Hepatocyte (in vitro differentiated cells): ENCODE measurements around the gene TMEM240. TPM values are rescaled to one million over a fixed set of nuclear protein-coding genes. Genes with fewer than 3 reads are reported as not detected.

Experiments
- DNase-seq: peaks from one replicate; pipeline ENCODE4 v3.0.0-alpha.2; 2016; ENCODE audit warnings: low spot score
- H2AFZ ChIP-seq: fragments of 200-600 bp; sonication (generic); 2 replicates; pipeline ENCODE4 v1.6.0; 2016; ENCODE audit warnings: antibody characterized with exemption, mild to moderate bottlenecking
- H3K27ac ChIP-seq: fragments of 200-600 bp; sonication (generic); 2 replicates; pipeline ENCODE4 v1.5.1; 2016; ENCODE audit warnings: mild to moderate bottlenecking
- H3K27me3 ChIP-seq: fragments of 200-600 bp; sonication (generic); 2 replicates; pipeline ENCODE4 v1.6.1; 2016
- H3K36me3 ChIP-seq: fragments of 200-600 bp; sonication (generic); replicated peaks from 2 replicates; pipeline ENCODE4 v1.5.1; 2016; ENCODE audit warnings: low read depth; ENCODE audit not compliant: insufficient read depth
- H3K4me1 ChIP-seq: fragments of 200-600 bp; sonication (generic); 2 replicates; pipeline ENCODE4 v1.5.1; 2016; ENCODE audit warnings: mild to moderate bottlenecking, moderate library complexity; ENCODE audit not compliant: insufficient read depth
- H3K4me2 ChIP-seq: fragments of 200-600 bp; sonication (generic); 2 replicates; pipeline ENCODE4 v1.6.0; 2016
- H3K4me3 ChIP-seq: fragments of 200-600 bp; sonication (generic); 2 replicates; pipeline ENCODE4 v1.5.1; 2016; ENCODE audit warnings: mild to moderate bottlenecking
- H3K79me2 ChIP-seq: fragments of 200-600 bp; sonication (generic); 2 replicates; pipeline ENCODE4 v1.6.0; 2017; ENCODE audit warnings: mild to moderate bottlenecking
- H3K9me2 ChIP-seq: fragments of 200-600 bp; sonication (generic); replicated peaks from 2 replicates; pipeline ENCODE4 v1.6.0; 2017; ENCODE audit warnings: mild to moderate bottlenecking; ENCODE audit not compliant: insufficient read depth
- H3K9me3 ChIP-seq: fragments of 200-600 bp; sonication (generic); 2 replicates; pipeline ENCODE4 v1.5.1; 2016; ENCODE audit warnings: low read depth, mild to moderate bottlenecking
- H4K20me1 ChIP-seq: fragments of 200-600 bp; sonication (generic); 2 replicates; pipeline ENCODE4 v1.6.0; 2016; ENCODE audit warnings: mild to moderate bottlenecking; ENCODE audit not compliant: insufficient read depth, poor library complexity, severe bottlenecking
- EZH2 ChIP-seq: fragments of 200-600 bp; sonication (generic); IDR thresholded peaks from 2 replicates; pipeline ENCODE4 v1.6.1; 2016; ENCODE audit warnings: antibody characterized with exemption, mild to moderate bottlenecking, borderline replicate concordance
- EZH2phosphoT487 ChIP-seq: fragments of 200-600 bp; sonication (generic); IDR thresholded peaks from one replicate; pipeline ENCODE4 v1.6.1; 2018; ENCODE audit warnings: antibody characterized with exemption, mild to moderate bottlenecking, low read depth, moderate library complexity; ENCODE audit not compliant: unreplicated experiment, severe bottlenecking
- WGBS: methylation state at CpG from one replicate; pipeline ENCODE4 v1.1.6; 2016; ENCODE audit warnings: low lambda C conversion rate; ENCODE audit errors: missing lambda C conversion rate; 5-methylcytosine and 5-hydroxymethylcytosine counted together
- polyA plus RNA-seq: library from polyadenylated mRNA; unstranded; fragments of >200 nt; fragmentation: Nextera tagmentation; extraction: Ambion mirVana; gene quantifications from 2 replicates; pipeline ENCODE4 v1.2.1, GENCODE V29; 2016
- total RNA-seq: library from RNA; depleted of rRNA; stranded (reverse); fragments of >200 nt; gene quantifications from 2 replicates; pipeline ENCODE4 v1.2.3, GENCODE V29; 2014
- TF ChIP-seq, protein P1 (sequence below): fragments of 200-600 bp; sonication (generic); IDR thresholded peaks from 2 replicates; pipeline ENCODE4 v1.5.1; 2016; ENCODE audit warnings: antibody characterized with exemption, mild to moderate bottlenecking; ENCODE audit not compliant: poor library complexity

Gene TMEM240
- total and polyA plus RNA-seq, 2 experiments from 2014 or later, result 2.1 to 4.3 TPM

DNA sequence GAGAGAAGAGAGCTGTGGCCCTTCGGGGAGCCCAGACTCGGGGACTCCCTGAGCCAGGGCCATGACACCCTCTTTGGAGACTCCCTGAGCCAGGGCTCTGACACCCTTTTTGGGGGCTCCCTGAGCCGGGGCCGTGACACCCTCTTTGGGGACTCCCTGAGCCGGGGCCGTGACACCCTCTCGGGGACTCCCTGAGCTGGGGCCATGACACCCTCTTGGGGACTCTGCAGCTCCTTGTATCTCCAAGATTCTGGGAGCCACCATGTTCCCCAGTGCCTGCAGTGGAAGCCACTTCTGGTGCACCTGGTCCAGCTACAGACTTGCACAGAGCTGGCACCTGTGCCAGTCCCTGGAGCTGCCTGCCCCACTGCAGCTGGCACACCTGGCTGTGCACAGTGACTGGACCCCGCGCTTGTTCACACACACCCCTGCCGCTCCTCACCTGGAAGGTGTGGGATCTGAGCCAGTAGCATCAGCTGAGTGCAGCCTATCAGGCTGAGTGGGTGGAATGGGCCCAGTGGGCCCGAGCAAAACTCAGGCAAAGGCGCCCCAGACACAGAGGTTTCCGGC is 38.0 kb upstream of the TMEM240 start:
- no peaks in the 10 kb centered on the region for H4K20me1 ChIP-seq
- WGBS, result 92% methylated on average over 13 of the region's 13 CpGs

DNA sequence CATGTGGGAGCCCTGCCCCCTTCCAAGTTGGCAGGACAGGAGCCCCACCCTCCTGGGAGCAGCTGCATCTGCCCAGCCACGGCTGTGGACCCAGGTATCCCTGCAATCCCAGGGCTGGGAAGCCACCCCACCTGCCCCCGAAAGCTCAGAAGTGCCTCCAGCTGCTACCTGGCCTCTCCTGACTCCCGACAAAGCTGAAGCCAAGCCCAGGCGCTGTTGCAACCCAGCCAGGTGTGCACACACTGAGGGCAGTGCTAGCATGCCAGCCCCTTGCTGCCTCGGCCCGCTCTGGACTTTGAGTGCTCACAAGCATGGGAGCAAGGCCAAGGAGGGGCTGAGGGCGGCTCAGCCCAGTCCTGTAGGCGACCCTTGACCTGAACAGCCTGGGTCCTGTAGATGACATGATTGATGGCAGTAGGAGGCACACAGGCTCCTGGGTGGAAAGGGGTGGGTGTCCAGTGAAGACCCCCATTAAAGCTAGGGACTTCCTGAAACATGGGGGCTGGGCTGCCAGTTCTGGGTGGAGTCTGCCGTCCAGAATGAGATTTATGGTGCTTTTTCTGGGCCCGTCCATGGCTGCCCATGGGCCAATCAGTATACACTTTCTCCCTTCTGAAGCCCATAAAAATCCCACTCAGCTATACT is 37.1 kb upstream of the TMEM240 start:
- DNase-seq, result no peak
- Histone ChIP-seq H4K20me1 (peaks cover 2% of the 10 kb centered on the region), H3K9me2 (no peaks in the 10 kb centered on the region), H3K4me1 (peaks cover 3% of the 10 kb centered on the region), H3K4me2 (no peak overlapping the region), H3K4me3 (no peak overlapping the region), H2AFZ (no peak overlapping the region), H3K36me3 (no peaks in the 10 kb centered on the region), H3K9me3 (no peaks in the 10 kb centered on the region), H3K79me2 (peaks cover 17% of the 10 kb centered on the region), H3K27ac (no peak overlapping the region), H3K27me3 (peaks cover under 1% of the 10 kb centered on the region)
- TF ChIP-seq EZH2phosphoT487 (no peak), EZH2 (no peak)
- TF ChIP-seq, protein P1, sequence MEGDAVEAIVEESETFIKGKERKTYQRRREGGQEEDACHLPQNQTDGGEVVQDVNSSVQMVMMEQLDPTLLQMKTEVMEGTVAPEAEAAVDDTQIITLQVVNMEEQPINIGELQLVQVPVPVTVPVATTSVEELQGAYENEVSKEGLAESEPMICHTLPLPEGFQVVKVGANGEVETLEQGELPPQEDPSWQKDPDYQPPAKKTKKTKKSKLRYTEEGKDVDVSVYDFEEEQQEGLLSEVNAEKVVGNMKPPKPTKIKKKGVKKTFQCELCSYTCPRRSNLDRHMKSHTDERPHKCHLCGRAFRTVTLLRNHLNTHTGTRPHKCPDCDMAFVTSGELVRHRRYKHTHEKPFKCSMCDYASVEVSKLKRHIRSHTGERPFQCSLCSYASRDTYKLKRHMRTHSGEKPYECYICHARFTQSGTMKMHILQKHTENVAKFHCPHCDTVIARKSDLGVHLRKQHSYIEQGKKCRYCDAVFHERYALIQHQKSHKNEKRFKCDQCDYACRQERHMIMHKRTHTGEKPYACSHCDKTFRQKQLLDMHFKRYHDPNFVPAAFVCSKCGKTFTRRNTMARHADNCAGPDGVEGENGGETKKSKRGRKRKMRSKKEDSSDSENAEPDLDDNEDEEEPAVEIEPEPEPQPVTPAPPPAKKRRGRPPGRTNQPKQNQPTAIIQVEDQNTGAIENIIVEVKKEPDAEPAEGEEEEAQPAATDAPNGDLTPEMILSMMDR, result no peak
- WGBS, result 71% methylated on average over 10 of the region's 10 CpGs

More for the DNA sequence above, 38.0 kb upstream of the TMEM240 start:
- Histone ChIP-seq H3K9me3 (no peaks in the 10 kb centered on the region), H3K4me1 (peaks cover 3% of the 10 kb centered on the region), H3K9me2 (no peaks in the 10 kb centered on the region), H3K79me2 (peaks cover 7% of the 10 kb centered on the region), H3K27ac (no peak overlapping the region), H3K4me3 (no peak overlapping the region), H3K4me2 (no peak overlapping the region), H2AFZ (no peak overlapping the region), H3K27me3 (peaks cover 2% of the 10 kb centered on the region), H3K36me3 (no peaks in the 10 kb centered on the region)
- no peak for DNase-seq
- TF ChIP-seq EZH2phosphoT487, result no peak
- TF ChIP-seq, protein P1, result no peak
- TF ChIP-seq EZH2, result no peak

DNA sequence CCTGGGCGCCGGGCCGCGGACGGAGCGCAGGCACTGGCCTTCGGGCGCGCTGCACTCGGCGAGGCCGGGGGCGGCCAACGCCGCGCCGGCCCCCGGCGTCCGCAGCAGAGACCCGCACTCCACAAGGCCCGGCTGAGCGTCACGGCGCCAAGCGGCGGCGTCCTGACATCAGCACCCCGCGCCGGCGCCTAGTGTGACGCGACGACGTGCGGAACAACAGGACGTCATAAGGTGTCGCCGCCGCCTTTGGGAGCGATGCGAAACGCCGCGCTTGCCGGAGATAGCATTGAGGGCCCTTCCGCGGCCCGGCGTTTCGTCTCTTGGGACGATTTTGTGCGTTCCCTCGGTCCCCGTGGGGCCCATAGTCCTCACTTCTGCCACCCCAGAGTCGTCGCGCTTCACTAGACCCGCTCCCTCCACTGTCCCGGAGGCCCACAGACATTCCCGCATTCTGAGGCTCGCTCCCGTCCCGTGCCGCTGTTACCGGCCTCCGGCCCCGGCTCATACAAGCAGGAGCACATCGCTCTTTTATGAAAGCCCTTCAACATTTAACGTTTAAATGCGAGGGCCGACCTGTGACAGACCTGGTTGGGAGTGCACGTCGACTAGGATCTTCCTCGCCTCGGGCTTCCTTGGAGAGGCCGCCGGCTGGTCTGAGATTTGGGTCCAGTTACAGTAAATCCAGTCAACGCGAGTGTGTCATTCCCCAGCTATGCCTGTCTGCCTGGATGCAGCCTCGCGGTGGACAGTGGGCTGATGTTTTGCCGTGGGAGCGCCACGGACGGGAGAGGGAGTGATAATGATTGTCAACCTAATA is 34.5 kb upstream of the TMEM240 start, which contains the start of gene SSU72:
TSS of gene SSU72 (minus strand) at position 143 of the 817 bp plus-strand sequence. CDS start 306 bp downstream, outside the sequence.
- peak; percentile 97 for DNase-seq
- Histone ChIP-seq H3K27me3 (no peaks in the 10 kb centered on the region), H3K9me3 (no peaks in the 10 kb centered on the region), H3K4me3 (peak within 1 kb of the TSS; percentile 98), H3K27ac (peak within 1 kb of the TSS; percentile 100), H2AFZ (peak within 1 kb of the TSS; percentile 91), H3K79me2 (peaks cover 42% of the 10 kb centered on the region), H3K9me2 (no peaks in the 10 kb centered on the region), H3K4me2 (peak within 1 kb of the TSS; percentile 96), H3K36me3 (no peaks in the 10 kb centered on the region), H3K4me1 (peaks cover 3% of the 10 kb centered on the region), H4K20me1 (peaks cover 25% of the 10 kb centered on the region)
- TF ChIP-seq EZH2 (no peak), EZH2phosphoT487 (no peak)
- TF ChIP-seq, protein P1, result no peak
- WGBS, result under 1% methylated on average over 78 of the region's 87 CpGs
